Neural cell (in vitro differentiated cells): ENCODE data around the gene MYOG.

ENCODE experiments used
- CTCF ChIP-seq: fragments of 450-650 bp; IDR thresholded peaks from 2 replicates; pipeline ENCODE4 v1.5.1; 2014; ENCODE audit warnings: antibody characterized with exemption, mild to moderate bottlenecking, moderate library complexity; ENCODE audit not compliant: poor library complexity, severe bottlenecking
- EP300 ChIP-seq: fragments of 450-650 bp; conservative IDR thresholded peaks from 2 replicates; pipeline ENCODE4 v1.6.1; 2014; ENCODE audit warnings: antibody characterized with exemption, mild to moderate bottlenecking, moderate library complexity; ENCODE audit not compliant: poor library complexity, severe bottlenecking
- EZH2 ChIP-seq: fragments of 200-600, 300-800 bp; shearing (Covaris generic), sonication (generic); IDR thresholded peaks from 2 replicates; pipeline ENCODE4 v1.6.1; 2014; ENCODE audit warnings: antibody characterized with exemption, low read length, borderline replicate concordance, mild to moderate bottlenecking; ENCODE audit not compliant: insufficient read depth, poor library complexity, severe bottlenecking
- MXI1 ChIP-seq: fragments of 450-650 bp; conservative IDR thresholded peaks from 2 replicates; pipeline ENCODE4 v1.6.1; 2014; ENCODE audit warnings: antibody characterized with exemption, mild to moderate bottlenecking; ENCODE audit not compliant: poor library complexity, severe bottlenecking
- POLR2AphosphoS5 ChIP-seq: IDR thresholded peaks from 2 replicates; pipeline ENCODE4 v1.6.1; 2012
- RAD21 ChIP-seq: fragments of 450-650 bp; conservative IDR thresholded peaks from 2 replicates; pipeline ENCODE4 v1.6.1; 2014; ENCODE audit warnings: antibody characterized with exemption, mild to moderate bottlenecking, moderate library complexity
- REST ChIP-seq: IDR thresholded peaks from 2 replicates; pipeline ENCODE4 v1.6.1; 2012; ENCODE audit warnings: borderline replicate concordance
- SMC3 ChIP-seq: fragments of 450-650 bp; conservative IDR thresholded peaks from 2 replicates; pipeline ENCODE4 v1.6.1; 2014; ENCODE audit warnings: antibody characterized with exemption, mild to moderate bottlenecking, moderate library complexity; ENCODE audit not compliant: poor library complexity
- TAF1 ChIP-seq: IDR thresholded peaks from 2 replicates; pipeline ENCODE4 v1.6.1; 2012; ENCODE audit warnings: low read depth

GRCh38 chr1:203077956-203078355 lies 7.9 kb downstream of the MYOG start:
- no peak for TF ChIP-seq EP300
- no peak for TF ChIP-seq CTCF
- TF ChIP-seq REST: no peak
- TF ChIP-seq EZH2: no peak
- no peak for TF ChIP-seq RAD21
- TF ChIP-seq POLR2AphosphoS5: no peak
- no peak for TF ChIP-seq SMC3
- TF ChIP-seq TAF1: no peak
- no peak for TF ChIP-seq MXI1
